ENCODE measurements around the gene LRIG3.

The LRIG3 gene

GRCh38 chr12:58850826-58851225, 69.5 kb downstream of the LRIG3 start:
- Histone ChIP-seq H3K36me3 (no peaks in the 10 kb centered on the region), H3K4me1 (no peaks in the 10 kb centered on the region), H3K27me3 (peaks cover 3% of the 10 kb centered on the region; the same call in 1 of the 2 replicates), H3K9me3 (no peaks in the 10 kb centered on the region), H3K4me3 (ENCODE audit: low read depth, low read length) (no peak overlapping the region)
- TF ChIP-seq CTCF (IDR thresholded peaks at IDR 0.05; ENCODE audit: low read depth, low read length): no peak
- no peak for DNase-seq

- DNase-seq: no peak
- no peak for TF ChIP-seq CTCF (IDR thresholded peaks at IDR 0.05; ENCODE audit: low read depth, low read length)
- Histone ChIP-seq H3K4me3 (ENCODE audit: low read depth, low read length) (no peak overlapping the region), H3K36me3 (no peaks in the 10 kb centered on the region), H3K9me3 (no peaks in the 10 kb centered on the region), H3K27me3 (peaks cover 3% of the 10 kb centered on the region; the same call in 1 of the 2 replicates), H3K4me1 (no peaks in the 10 kb centered on the region)
Measured at GRCh38 chr12:58847901-58848600, 72.3 kb downstream of the LRIG3 start.

DNA sequence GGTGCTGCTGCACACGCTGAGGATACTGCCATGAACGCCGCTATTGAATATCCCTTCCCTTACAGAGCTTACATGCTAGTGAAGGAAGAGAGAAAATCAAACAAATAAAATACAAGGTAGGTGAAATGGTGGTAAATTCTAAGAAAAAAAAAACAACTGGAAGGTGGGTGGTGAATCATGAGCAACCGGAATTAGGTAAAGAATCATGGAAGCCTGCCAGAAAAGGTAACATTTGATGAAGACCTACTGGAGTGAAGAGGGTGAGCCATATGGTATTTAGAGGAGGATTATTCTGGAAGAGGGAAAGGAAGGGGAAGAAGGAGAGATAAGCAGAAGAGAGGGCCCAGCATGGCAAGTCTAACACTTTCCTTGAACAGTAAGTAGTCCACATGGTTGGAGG, 76.1 kb downstream of the LRIG3 start:
- no peak for TF ChIP-seq CTCF (IDR thresholded peaks at IDR 0.05; ENCODE audit: low read depth, low read length)
- H3K9me3 ChIP-seq: no peaks in the 10 kb centered on the region
- DNase-seq: no peak
- no peaks in the 10 kb centered on the region for H3K36me3 ChIP-seq
- H3K4me1 ChIP-seq: no peaks in the 10 kb centered on the region
- H3K4me3 ChIP-seq (ENCODE audit: low read depth, low read length): no peak overlapping the region
- H3K27me3 ChIP-seq: no peaks in the 10 kb centered on the region

DNA sequence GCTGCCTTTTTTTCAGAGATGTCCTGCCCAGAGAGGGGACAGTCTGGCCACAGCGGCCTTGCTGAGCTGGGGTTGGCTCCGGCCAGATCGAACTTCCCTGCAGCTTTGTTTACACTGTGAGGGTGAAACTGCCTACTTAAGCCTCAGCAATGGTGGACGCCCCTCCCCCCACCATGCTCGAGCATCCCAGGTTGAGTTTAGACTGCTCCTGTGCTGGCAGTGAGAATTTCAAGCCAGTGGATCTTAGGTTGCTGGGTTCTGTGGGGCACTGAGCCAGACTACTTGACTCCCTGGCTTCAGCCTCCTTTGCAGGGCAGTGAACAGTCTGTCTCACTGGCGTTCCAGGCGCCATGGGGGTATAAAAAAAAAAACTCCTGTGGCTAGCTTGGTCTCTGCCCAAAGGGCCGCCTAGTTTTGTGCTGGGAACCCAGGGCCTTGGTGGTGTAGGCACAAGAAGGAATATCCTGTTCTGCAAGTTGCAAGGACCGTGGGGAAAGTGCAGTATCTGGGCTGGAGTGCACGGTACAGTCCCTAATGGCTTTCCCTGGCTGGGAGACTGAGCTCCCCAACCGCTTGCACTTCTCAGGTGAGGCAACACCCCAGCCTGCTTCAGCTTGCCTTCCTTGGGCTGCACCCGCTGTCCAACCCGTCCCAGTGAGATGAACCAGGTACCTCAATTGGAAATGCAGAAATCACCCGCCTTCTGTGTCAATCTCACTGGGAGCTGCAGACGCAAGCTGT, 79.1 kb downstream of the LRIG3 start:
- no peaks in the 10 kb centered on the region for H3K27me3 ChIP-seq
- no peak for TF ChIP-seq CTCF (IDR thresholded peaks at IDR 0.05; ENCODE audit: low read depth, low read length)
- no peaks in the 10 kb centered on the region for H3K36me3 ChIP-seq
- no peaks in the 10 kb centered on the region for H3K4me1 ChIP-seq
- no peaks in the 10 kb centered on the region for H3K9me3 ChIP-seq
- DNase-seq: no peak
- no peak overlapping the region for H3K4me3 ChIP-seq (ENCODE audit: low read depth, low read length)

GRCh38 chr12:58833853-58834252, 86.5 kb downstream of the LRIG3 start:
- no peak for DNase-seq

More at GRCh38 chr12:58833853-58834252, 86.5 kb downstream of the LRIG3 start:
- H3K9me3 ChIP-seq: no peaks in the 10 kb centered on the region
- H3K4me1 ChIP-seq: no peaks in the 10 kb centered on the region
- no peaks in the 10 kb centered on the region for H3K36me3 ChIP-seq
- H3K27me3 ChIP-seq: no peaks in the 10 kb centered on the region
- no peak overlapping the region for H3K4me3 ChIP-seq (ENCODE audit: low read depth, low read length)
- TF ChIP-seq CTCF (IDR thresholded peaks at IDR 0.05; ENCODE audit: low read depth, low read length): no peak
